Activated T-helper 1 cell treated with anti-CD3 and anti-CD28 coated beads, Interleukin-12 subunit alpha, Interleukin-12 subunit beta, Interleukin-2, Interleukin-4 antibody, amounts not matched to agents 30 ng/mL and 10 ng/mL and 1 ng/mL, durations not matched to agents 14 hours and 24 hours and 36 hours (primary cell): ENCODE measurements around the gene ASTN2. TPM values are rescaled to one million over a fixed set of nuclear protein-coding genes. Genes with fewer than 3 reads are reported as not detected.

Experiments
- DNase-seq: peaks from one replicate; pipeline ENCODE4 v3.0.0; 2021; ENCODE audit warnings: low spot score
- H3K27ac Mint-ChIP-seq: one replicate; pipeline ENCODE4 v1.8.0; 2021; ENCODE audit warnings: mild to moderate bottlenecking, mixed read lengths
- H3K27me3 Mint-ChIP-seq: one replicate; pipeline ENCODE4 v1.8.0; 2022; ENCODE audit warnings: mild to moderate bottlenecking, moderate library complexity, mixed read lengths; ENCODE audit not compliant: insufficient read depth
- H3K36me3 Mint-ChIP-seq: one replicate; pipeline ENCODE4 v1.8.0; 2021; ENCODE audit warnings: low read depth, mixed read lengths
- H3K4me1 Mint-ChIP-seq: one replicate; pipeline ENCODE4 v1.8.0; 2021; ENCODE audit warnings: low read depth, mixed read lengths
- H3K4me3 Mint-ChIP-seq: one replicate; pipeline ENCODE4 v1.8.0; 2021; ENCODE audit warnings: mild to moderate bottlenecking, moderate library complexity, mixed read lengths
- H3K9me3 Mint-ChIP-seq: one replicate; pipeline ENCODE4 v1.8.0; 2021; ENCODE audit warnings: mixed read lengths
- intact Hi-C: fragments of 100-400 bp; cut with micrococcal nuclease; formaldehyde crosslinking; loops from one replicate; pipeline ENCODE4 v1.15.1; 2024
- total RNA-seq: library from RNA; stranded (reverse); gene quantifications from 2 replicates; pipeline ENCODE4 v1.2.3, GENCODE V29; 2022

Gene ASTN2
- total RNA-seq, 1 donor from 2014 or later: 3.3 TPM

DNA sequence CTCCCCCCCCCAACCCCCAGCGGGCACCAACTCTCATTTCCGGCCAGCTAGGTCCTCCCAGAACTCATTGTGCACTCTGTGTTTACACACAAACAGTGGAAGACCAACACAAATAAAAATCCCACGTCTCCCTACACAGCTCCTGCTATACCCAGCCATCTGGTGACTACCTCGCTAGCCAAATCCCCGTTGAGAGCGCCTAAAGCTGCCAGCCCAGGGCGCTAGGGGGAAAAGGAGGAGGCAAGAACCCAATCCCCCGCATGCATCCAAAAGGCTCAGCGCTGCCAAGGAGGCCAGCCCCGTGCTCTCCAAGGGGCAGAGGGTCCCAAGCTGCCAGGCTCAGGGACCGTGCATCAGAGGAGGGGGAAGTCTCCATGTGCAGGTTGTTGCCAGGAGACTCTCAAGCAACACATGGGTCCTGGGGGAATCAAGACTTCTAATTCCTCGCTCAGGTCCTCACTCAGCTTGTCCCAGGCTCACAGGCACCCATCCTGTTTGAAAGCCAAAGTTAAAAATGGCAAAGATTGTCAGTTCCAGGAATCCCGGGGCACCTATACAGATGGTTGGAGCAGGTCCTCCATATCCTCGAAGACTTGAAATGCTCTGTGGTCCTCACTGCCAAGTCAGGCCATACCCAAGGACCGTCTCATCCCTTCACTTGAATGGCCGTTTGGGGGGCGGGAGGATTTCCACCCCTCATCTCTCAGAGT, 2.7 kb downstream of the ASTN2 start:
- no peak overlapping the region for H3K4me3 Mint-ChIP-seq
- H3K27me3 Mint-ChIP-seq: peaks cover 28% of the 10 kb centered on the region
- intact Hi-C loops: no loop called here
- no peaks in the 10 kb centered on the region for H3K9me3 Mint-ChIP-seq
- no peaks in the 10 kb centered on the region for H3K36me3 Mint-ChIP-seq
- no peaks in the 10 kb centered on the region for H3K4me1 Mint-ChIP-seq
- no peak for DNase-seq
- no peak overlapping the region for H3K27ac Mint-ChIP-seq

DNA sequence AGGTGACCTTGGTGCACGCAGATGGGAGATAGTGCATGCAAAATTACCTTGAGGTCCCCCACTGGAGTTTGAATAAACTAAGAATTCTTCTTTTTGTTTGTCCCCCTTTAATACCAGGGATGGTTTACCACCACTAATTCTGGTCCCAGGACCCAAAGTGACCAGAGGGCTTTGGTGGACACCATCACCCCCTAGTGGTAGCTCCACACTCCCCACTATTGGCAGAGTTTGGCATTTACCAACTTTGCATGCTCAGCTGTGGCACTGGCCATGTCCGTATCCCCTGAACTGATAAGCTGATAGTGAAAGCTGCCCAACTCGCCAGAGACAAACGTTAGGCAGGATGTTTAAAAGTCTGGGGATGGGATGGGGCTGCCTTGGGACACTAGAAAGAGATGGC, 3.3 kb downstream of the ASTN2 start:
- Mint-ChIP-seq H3K4me3 (no peak overlapping the region), H3K27ac (no peak overlapping the region)
- intact Hi-C loops: no loop called here

DNA sequence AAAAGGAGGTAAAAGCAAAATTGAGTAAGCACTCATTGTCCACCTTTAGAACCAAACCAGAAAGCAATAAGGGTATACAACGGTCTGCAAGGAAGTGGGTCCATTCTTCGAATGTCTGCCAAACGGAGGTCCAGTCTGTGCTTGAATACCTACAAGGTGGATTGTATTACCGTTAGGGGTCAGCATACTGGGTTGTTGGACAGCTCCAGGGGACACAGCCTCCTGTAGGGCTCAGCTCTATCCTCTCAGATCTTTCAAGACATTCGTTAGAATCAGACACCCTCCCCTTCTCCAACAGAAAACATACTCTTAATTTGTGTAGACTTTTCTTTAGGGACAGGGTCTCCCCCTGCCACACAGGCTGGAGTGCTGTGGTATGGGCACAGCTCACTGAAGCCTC, 5.5 kb downstream of the ASTN2 start:
- no peak for DNase-seq
- H3K36me3 Mint-ChIP-seq: no peaks in the 10 kb centered on the region
- H3K27ac Mint-ChIP-seq: no peak overlapping the region
- no peak overlapping the region for H3K4me3 Mint-ChIP-seq
- H3K9me3 Mint-ChIP-seq: no peaks in the 10 kb centered on the region
- peaks cover 28% of the 10 kb centered on the region for H3K27me3 Mint-ChIP-seq
- no peaks in the 10 kb centered on the region for H3K4me1 Mint-ChIP-seq
- intact Hi-C loops: no loop called here

More for the DNA sequence above, 3.3 kb downstream of the ASTN2 start:
- Mint-ChIP-seq H3K27me3 (peaks cover 28% of the 10 kb centered on the region), H3K9me3 (no peaks in the 10 kb centered on the region), H3K36me3 (no peaks in the 10 kb centered on the region), H3K4me1 (no peaks in the 10 kb centered on the region)
- DNase-seq: no peak

DNA sequence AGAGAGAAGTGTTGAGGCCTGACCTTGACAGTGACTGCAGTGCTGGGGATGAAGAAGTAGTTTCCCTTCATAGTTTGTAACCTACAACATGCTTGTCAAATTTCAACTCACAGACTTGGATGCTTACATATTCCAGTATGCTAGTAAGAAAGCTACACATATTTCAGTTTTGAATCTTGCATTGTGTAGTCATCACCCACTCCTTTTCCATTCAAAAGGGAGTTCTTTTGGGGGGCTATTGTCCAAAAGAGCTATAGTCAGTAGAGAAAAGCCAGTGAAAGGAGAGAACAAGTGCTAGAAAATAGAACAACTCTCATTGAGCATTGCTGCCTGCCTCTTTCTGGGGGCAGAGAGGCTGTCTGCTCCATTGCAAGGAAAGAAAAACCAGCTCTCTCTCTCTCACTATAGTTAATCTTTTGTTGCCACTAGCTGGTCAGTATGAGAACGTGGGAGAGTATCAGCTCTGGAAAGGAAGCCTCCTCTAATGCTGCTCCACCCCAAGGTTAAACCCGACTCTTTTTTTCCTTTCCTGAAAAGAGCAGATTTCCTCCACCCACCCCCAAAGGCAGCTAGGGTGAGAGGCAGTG, 7.3 kb downstream of the ASTN2 start:
- no peak for DNase-seq
- Mint-ChIP-seq H3K36me3 (no peaks in the 10 kb centered on the region), H3K27me3 (peaks cover 16% of the 10 kb centered on the region), H3K27ac (no peak overlapping the region), H3K9me3 (no peaks in the 10 kb centered on the region), H3K4me3 (no peak overlapping the region), H3K4me1 (no peaks in the 10 kb centered on the region)
- intact Hi-C loops: no loop called here

DNA sequence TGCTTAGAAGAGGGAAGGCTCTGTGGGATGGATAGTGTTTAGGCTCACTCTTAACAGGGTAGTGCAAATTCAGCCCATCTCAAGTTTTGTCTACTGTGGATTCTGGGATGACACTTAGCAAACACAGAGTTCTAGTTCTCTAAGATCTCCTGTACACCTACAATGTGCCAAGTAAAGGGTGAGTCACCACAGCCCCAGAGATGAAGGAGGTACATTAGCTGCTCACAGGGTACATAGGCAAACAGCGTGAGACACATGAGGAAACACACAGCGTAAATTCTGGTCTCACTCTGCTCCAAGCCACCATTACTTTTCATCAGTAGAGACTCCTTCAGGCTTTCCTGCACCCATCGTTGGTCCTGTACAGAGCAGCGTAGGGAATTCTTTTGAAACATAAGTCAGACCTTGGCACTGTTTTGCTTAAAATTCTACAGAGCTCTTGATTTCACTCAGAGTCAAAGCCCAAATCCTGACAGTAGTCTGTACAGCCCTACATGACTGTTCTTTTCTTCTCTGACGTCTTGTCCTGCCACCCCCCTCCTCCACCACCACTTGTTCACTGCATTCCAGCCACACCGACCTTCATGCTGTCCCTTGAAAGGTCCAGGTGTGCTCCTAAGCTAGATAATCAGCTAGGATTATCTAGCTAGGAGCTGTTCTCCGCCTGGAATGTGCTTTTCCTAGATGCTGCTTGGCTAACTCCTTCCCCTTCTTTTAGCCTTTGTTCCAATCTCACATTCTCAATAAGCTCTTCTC, 8.7 kb downstream of the ASTN2 start:
- Mint-ChIP-seq H3K9me3 (no peaks in the 10 kb centered on the region), H3K36me3 (no peaks in the 10 kb centered on the region), H3K4me3 (no peak overlapping the region), H3K4me1 (no peaks in the 10 kb centered on the region), H3K27me3 (peaks cover 3% of the 10 kb centered on the region), H3K27ac (no peak overlapping the region)
- intact Hi-C loops: no loop called here
- DNase-seq: no peak

DNA sequence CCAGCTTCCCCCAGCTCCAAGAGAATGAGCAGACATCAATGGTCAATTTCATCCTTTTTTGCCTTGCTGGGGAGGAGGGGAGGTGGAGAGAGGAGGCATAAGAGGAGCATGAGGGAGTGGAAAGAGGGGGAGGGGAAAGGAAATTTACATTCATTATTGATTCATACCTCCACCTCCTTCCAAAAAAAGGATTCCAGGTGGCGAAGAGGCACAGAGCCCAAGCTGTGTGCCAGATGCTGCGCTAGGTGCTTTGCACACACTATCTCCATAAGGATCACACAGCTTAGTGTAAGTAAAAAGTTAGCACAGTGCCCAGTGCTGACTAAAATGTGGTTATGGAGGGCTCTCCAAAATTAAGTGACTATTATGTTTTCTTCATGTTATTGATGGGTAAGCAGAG, 11.0 kb downstream of the ASTN2 start:
- intact Hi-C loops: no loop called here
- Mint-ChIP-seq H3K36me3 (no peaks in the 10 kb centered on the region), H3K27ac (no peak overlapping the region), H3K9me3 (no peaks in the 10 kb centered on the region), H3K4me1 (no peaks in the 10 kb centered on the region), H3K4me3 (no peak overlapping the region), H3K27me3 (no peaks in the 10 kb centered on the region)
- DNase-seq: no peak

DNA sequence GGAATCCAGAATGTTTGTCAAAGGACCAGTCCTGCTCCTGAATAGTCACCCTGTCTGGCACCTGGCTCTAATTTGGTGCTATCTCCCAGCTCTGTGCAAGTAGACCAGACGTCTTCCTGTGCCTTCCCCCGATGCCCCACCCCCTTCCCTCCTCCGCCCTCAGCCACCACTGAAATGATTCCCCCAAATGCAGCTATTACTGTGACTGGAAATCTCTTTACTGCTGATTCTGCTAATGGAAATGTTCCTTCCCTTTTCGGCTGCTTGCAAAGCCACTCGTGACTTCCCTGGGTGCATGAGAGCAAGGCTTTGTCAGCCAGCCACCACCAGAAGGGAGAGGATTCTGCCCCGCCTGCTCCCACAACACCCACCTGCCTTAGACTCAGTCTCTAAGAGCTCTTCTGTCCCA, 11.4 kb downstream of the ASTN2 start:
- intact Hi-C loops: no loop called here
- Mint-ChIP-seq H3K27ac (no peak overlapping the region), H3K4me1 (no peaks in the 10 kb centered on the region), H3K9me3 (no peaks in the 10 kb centered on the region), H3K27me3 (no peaks in the 10 kb centered on the region), H3K36me3 (no peaks in the 10 kb centered on the region), H3K4me3 (no peak overlapping the region)
- no peak for DNase-seq

DNA sequence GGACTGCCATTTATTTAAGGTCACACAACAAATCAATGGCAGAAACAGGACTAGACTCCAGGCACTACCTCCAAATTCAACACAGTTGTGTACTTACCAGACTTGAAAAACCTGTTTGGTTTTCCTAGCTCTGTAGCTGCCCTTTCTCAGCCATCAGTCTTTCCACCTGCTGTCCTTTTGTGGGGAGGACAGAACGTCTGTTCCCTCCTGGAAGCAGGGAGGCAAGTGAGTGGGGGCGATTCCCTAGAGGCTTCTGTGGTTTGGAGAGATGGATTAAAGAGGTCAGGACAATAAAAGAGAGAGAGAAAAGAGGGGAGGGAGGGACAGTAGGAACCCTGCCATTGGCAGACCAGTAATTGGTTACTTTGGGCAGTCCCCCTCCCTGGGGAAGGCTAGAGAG, 14.7 kb downstream of the ASTN2 start:
- no peak overlapping the region for H3K4me3 Mint-ChIP-seq
- H3K4me1 Mint-ChIP-seq: no peaks in the 10 kb centered on the region
- no peaks in the 10 kb centered on the region for H3K36me3 Mint-ChIP-seq
- intact Hi-C loops: no loop called here
- H3K27me3 Mint-ChIP-seq: no peaks in the 10 kb centered on the region
- H3K9me3 Mint-ChIP-seq: no peaks in the 10 kb centered on the region
- DNase-seq: no peak
- no peak overlapping the region for H3K27ac Mint-ChIP-seq

DNA sequence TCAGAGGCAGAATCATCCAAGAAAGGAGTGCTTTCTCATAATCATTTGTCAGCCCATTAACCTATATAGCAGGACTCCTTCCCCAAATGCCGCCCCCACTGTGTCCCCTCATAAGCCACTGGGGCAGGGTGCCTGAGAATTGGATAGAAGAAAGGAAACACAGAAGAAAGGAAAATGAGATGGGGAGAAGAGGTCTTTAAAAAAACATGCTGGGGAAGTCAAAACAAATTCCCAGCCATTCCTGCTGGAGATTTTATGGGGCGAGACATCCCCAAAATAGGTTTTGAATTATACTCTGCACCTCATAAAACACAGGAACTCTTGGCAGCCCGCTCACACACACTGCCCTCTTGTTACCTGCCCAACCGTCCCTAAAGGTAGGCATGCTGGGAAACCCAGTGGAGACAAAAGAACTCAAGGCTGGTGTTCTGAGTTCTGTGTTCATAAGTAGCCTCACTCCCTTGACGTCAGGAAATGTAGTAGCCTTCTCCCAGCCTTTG, 19.7 kb downstream of the ASTN2 start:
- intact Hi-C loops: no loop called here
- no peak overlapping the region for H3K4me3 Mint-ChIP-seq
- no peaks in the 10 kb centered on the region for H3K36me3 Mint-ChIP-seq
- DNase-seq: no peak
- no peaks in the 10 kb centered on the region for H3K27me3 Mint-ChIP-seq
- H3K4me1 Mint-ChIP-seq: no peaks in the 10 kb centered on the region
- H3K9me3 Mint-ChIP-seq: no peaks in the 10 kb centered on the region
- no peak overlapping the region for H3K27ac Mint-ChIP-seq

DNA sequence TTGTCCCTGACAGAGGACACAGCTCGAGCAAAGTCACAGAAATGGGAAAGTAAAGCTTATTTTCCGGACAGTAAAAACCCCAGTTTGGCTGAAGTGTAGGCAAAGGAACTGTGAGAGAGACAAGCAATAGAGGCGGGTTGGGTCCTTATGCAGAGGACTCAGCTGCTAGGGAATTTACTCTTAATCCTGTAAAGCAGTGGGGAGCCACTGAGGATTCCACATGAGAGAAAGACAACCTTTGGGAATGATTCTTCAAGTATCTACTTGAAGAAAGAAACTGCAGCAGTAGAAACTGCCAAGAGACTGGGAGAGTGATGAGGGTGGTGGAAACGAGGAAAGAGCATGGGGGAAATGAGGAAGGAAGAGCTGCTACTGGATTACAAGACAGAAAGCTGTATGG, 20.2 kb downstream of the ASTN2 start:
- no peak overlapping the region for H3K27ac Mint-ChIP-seq
- no peaks in the 10 kb centered on the region for H3K27me3 Mint-ChIP-seq
- H3K4me1 Mint-ChIP-seq: no peaks in the 10 kb centered on the region
- no peak overlapping the region for H3K4me3 Mint-ChIP-seq
- no peaks in the 10 kb centered on the region for H3K36me3 Mint-ChIP-seq
- no peaks in the 10 kb centered on the region for H3K9me3 Mint-ChIP-seq
- no peak for DNase-seq
- intact Hi-C loops: no loop called here

DNA sequence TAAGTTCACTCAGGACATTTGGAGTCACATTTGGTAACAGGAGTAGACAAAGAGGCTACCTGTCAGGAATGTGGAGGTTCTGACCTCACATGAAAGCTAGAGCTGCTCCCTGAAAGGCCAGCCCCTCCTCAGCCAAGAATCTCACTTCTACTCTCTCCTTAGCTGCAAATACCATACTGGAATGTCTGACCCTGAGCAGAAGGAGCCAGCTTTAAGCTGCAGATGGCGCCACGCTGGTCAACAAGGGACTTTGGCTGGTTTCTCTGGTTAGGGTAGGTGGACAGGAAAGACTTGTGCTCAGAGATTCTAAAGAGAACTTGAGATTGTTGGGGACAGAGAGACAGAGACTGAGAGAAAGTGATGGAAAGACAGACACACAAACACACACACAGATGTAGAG, 21.9 kb downstream of the ASTN2 start:
- Mint-ChIP-seq H3K27me3 (no peaks in the 10 kb centered on the region), H3K4me3 (no peak overlapping the region), H3K27ac (no peak overlapping the region), H3K36me3 (no peaks in the 10 kb centered on the region), H3K4me1 (no peaks in the 10 kb centered on the region), H3K9me3 (no peaks in the 10 kb centered on the region)
- DNase-seq: no peak
- intact Hi-C loops: no loop called here

DNA sequence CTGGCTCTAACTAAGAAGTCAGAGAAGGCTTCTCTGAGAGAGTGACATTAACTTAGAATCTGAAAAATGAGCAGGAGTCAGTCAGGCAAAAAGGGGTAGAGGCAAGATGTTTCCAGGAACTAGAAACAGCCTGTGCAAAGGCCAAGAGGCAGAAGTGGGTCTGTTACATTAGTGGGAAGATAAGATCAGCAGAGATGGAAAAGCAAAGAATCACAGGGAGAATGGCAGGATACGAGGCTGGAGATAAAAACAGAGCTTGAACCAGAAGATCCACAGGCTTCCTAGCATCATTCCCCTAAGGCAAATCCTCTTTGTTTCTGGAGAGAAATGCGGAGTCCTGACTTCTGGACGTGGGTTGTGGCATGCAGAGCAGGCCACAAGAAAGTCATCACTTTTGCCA, 27.4 kb downstream of the ASTN2 start:
- DNase-seq: no peak
- no peaks in the 10 kb centered on the region for H3K4me1 Mint-ChIP-seq
- no peaks in the 10 kb centered on the region for H3K9me3 Mint-ChIP-seq
- H3K36me3 Mint-ChIP-seq: no peaks in the 10 kb centered on the region
- H3K27ac Mint-ChIP-seq: no peak overlapping the region
- H3K4me3 Mint-ChIP-seq: no peak overlapping the region
- no peaks in the 10 kb centered on the region for H3K27me3 Mint-ChIP-seq
- intact Hi-C loops: no loop called here

DNA sequence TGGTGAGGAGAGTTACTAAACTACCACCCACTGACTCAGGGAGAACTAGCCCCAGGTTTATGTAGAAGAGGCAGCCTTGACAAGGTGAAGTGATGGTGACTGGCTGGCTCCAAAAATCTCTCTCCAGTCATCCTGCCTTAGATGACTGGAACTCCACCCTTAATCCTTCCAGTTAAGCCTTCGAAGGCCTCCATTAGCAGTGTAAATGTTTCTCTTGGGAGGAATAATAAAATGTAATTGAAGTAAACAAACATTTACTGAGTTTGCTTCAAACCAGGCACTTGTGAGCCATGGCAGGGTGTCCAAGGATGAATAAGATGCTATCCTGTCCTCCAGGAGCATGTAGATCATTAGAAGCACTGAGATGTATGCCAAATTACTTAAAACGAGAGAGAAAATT, 35.5 kb downstream of the ASTN2 start:
- no peaks in the 10 kb centered on the region for H3K9me3 Mint-ChIP-seq
- no peaks in the 10 kb centered on the region for H3K36me3 Mint-ChIP-seq
- no peaks in the 10 kb centered on the region for H3K4me1 Mint-ChIP-seq
- no peaks in the 10 kb centered on the region for H3K27me3 Mint-ChIP-seq
- no peak for DNase-seq
- intact Hi-C loops: no loop called here
- H3K27ac Mint-ChIP-seq: no peak overlapping the region
- no peak overlapping the region for H3K4me3 Mint-ChIP-seq
